CD4-positive, alpha-beta T cell treated with Interleukin-10 for 1 hour (primary cell): Measurements from ENCODE around the gene EFNB3.

Experiments used
- DNase-seq: peaks from one replicate; pipeline ENCODE4 v3.0.0-alpha.2; 2020

The EFNB3 gene

GRCh38 chr17:7700510-7700909 lies 4.5 kb upstream of the EFNB3 start:
- DNase-seq: no peak

GRCh38 chr17:7701681-7702080 lies 3.3 kb upstream of the EFNB3 start:
- DNase-seq: no peak

- DNase-seq: no peak
Observed at GRCh38 chr17:7702776-7703175, 2.2 kb upstream of the EFNB3 start.

- no peak for DNase-seq
Observed at GRCh38 chr17:7703584-7704479, 1.2 kb upstream of the EFNB3 start.

DNA sequence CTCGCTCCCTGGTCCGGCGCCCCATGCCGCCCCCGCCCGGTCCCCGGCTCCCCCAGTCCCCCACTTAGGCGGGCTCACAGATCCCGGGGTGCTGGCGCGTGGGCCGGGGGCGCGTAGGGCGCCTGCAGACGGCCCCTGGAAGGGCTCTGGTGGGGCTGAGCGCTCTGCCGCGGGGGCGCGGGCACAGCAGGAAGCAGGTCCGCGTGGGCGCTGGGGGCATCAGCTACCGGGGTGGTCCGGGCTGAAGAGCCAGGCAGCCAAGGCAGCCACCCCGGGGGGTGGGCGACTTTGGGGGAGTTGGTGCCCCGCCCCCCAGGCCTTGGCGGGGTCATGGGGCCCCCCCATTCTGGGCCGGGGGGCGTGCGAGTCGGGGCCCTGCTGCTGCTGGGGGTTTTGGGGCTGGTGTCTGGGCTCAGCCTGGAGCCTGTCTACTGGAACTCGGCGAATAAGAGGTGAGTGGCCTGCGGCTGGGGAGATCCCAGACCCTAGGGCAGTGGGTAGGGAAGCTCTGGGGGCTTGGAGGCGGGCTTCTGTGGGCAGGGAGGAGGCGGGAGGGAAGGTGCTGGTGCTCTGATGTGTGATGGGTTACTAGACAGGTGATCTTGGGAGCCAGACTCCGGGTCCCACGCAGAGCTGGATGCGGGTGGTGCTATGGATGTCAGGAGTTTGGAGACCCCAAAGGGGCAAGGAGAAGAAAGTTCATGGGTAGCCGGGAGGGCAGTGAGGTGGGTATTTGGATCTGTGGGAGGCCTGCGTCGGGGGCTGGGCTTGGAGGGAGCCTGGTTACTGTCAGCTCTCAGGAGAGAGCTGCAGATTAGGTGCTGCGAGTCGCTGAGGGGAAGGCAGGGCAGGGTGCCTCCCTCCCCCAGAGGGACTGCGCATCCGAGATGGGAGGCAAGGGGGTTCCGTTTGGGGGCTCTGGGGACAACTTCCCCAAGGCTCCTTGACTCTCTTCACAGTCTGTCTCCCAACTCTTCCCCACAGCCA lies 560 bp downstream of the EFNB3 start:
- no peak for DNase-seq

DNA sequence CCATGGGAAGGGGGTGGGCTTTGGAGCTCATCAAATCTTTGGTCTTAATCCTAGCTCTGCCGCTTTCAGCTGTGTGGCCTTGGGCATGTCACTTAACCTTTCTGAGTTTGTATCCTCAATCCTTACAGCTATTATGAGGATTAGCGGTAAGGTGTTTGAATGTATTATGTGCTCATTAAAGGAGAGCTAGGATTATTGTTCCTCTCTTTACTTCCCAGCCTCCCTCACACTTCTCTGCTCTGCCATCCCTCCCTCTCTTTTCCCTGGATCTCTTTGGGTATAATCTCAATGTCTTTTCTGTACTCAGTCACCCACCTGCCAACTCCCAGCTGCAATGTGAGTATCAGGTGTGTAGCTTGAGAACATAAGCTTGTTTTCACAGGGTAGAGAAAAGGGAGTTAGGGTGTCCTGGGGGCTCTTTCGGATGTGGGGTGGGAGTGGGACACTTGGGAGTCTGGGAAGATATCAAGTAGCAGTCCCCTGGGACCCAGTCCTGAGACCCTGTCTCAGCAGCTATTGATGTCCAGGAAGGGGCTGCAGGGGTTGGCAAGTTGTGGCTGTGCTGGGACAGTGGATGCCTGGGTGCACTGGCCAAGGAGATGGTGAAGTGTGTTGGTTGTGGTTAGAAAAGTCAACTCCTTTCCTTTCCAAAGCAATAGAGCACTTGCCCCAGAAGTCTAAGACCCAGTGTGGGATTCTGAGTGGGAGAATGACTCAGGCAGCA lies 1.8 kb downstream of the EFNB3 start:
- DNase-seq: no peak

GRCh38 chr17:7707446-7707845 lies 2.4 kb downstream of the EFNB3 start:
- no peak for DNase-seq

GRCh38 chr17:7707858-7708750 lies 3.1 kb downstream of the EFNB3 start:
- DNase-seq: no peak

- DNase-seq: no peak
Observed at GRCh38 chr17:7709031-7709430, 4.0 kb downstream of the EFNB3 start.

DNA sequence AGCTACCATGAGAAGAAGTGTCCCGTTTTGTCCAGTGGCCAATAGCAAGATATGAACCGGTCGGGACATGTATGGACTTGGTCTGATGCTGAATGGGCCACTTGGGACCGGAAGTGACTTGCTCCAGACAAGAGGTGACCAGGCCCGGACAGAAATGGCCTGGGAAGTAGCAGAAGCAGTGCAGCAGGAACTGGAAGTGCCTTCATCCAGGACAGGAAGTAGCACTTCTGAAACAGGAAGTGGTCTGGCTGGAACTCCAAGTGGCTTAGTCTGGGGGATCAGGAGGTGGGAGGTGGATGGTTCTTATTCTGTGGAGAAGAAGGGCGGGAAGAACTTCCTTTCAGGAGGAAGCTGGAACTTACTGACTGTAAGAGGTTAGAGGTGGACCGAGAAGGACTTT lies 5.3 kb downstream of the EFNB3 start:
- no peak for DNase-seq

DNA sequence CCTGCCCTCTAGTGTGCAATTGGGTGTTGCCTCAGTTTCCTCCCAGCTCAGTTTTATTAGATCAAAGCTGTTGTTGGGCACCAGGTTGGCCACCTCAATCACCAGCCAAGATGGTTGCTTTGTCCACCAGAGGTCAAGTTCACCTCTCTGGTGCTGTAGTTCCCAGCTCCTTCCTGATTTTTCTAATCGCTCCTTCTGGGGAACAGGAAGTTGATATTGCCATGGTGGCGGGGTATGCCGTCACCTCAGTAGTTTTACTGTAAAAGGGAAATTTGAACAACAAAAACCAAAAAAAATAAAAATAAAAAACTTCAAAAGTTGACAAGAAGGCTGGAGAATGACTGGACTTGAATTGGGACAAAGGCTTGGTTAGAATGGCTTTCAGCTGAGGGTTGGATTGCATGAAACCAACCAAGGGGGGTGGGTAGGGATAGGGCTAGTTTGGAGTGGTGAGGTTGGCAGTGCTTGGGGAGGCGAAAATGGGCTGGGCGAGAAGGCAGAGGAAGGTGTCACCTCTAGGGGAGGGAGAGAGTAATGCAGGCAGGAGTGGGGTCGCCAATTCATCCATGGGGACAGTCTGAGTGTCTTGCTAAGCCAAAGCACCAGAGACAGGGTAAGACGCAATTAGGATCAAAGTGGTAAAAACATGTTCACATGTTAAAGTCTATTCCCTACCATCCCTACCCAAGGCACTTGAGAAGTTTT lies 6.2 kb downstream of the EFNB3 start:
- no peak for DNase-seq

DNA sequence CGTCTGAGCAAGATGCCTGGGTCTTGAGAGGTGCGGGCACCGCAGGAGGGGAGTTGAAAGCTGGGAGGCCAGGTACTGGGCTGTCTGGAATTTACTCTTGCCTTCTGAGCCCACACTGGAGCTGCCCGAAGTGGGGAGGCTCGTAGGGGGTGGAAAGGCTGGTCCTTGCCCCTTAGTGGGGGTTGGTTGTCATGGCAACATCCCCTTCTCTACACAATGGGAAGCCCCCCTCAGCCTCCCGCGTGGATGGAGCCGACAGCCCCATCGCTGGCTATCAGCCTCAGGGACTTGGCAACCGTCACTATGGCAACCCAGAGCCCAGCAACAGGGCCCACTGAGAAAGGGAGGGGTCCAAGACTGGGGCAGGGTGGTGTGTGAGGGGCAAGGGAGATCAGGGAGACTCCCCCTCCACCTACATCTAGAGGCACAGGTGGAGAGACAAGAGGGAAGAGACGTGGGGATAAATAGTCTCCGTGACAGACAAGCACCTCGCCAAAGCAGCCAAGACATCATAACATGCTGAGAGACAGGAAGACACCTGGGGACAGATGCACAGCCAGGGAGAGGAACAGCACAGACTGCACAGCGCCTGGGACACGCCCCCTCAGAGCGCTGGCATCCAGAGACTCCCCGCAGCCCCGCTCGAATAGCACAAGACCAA lies 7.2 kb downstream of the EFNB3 start:
- DNase-seq: no peak

DNA sequence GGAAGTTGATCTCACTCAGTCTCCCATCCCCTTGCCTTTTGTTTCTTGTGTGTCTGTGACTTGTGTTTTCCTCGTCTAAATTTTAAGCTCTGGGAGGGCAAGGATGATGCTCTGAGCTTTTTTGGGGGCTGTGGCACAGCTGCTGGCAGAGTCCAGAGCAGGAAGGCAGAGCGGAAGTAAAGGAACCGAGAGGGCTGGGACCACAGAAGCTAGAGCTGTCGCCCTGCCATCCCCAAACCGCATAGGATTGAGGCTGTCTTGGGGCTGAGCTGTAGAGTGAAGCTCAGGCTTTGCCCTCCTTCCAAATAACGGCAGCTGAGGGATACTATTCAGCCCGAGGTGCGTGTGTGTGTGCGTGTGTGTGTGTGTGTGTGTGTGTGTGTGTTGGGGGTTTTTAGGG lies 8.8 kb downstream of the EFNB3 start:
- DNase-seq: no peak

DNA sequence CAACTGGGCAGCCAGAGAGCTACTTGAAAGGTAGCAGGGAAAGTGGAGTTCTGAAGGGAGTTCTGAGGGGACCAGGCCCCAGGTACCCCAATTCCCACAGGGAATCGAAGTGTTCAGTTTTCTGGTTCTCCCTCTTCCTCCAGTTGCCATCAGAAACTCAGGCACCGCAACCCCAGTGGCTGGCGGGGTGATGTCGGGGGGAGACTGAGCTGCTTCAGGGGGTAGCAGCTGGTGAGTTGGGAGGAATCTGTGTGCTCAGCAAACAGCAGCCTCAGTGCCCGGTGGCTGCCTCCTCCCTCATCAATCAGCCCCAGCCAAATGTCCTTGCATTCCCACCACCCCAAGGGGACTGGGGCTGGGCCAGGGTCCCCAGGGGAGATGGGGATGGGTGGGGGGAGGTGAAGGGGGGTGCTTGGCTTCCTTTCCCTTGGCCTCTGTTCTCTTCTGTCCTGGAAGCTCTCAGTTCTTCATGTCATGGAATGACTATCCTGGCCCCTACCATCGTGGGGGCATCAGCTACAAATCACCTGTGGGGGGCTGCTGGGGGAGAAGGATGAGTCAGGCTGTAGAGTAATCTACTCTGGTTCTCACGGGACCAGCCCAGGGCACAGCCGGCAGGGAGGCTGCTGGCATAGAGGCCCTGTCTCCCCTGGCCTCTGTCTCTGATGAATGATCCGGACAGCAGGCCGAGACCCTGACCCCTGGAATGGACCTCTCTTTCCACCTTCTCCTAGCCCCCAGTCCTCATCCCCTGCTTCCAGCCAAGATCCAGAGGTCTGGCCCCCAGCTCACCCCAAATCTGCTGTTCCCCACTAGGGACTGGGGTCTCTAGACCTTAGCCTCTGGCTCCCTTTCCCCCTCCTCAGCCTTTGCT lies 10.0 kb downstream of the EFNB3 start:
- DNase-seq: no peak

DNA sequence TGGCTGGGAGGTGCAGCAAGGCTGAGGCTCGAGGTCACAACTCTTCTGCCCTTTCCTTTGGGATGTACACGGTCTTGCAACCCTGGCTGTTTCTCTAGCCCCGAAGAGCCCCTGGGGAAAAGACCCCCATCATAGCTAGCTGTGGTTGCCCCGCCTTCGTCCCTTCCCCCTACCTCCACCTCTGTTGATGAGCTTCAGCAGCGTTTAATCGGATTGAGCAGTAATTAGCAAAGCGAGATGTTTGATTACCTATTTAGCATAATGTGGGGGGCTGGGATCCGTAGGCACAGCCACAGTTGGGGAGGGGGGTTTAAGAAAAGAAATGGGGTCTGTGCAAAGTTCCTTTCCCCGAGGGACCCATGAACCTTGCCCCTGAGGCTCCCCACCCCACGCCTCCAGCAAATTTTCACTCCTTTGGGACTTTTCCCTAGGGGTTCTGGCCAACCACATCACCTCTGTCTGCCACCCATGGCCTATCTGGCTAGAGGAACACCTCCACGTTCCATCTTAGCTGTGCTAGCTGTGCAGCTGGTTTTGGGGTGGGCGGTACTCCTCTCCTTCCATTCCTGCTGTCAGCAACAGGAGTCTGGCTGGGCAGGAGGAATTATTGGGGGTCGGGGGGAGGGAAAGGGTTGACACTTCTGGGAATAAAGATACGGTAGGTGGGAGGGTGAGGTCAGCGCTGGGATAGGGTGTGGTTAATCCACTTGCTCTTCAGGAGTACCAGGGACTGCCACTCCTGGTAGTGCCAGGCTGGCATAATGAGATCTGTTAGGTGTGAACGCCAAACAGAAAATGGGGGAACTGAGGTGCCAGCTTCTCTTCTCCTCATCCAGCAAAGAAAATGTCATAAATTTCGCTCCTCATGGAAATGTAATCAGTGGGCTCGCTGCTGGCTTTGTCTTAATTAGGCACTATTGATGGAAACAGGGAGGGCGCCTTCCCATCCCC lies 11.2 kb downstream of the EFNB3 start:
- no peak for DNase-seq

- DNase-seq: peak; percentile 16
Observed at GRCh38 chr17:7716901-7717755, 12.1 kb downstream of the EFNB3 start, which contains the start of gene DNAH2. Gene DNAH2, plus strand, starts transcription at chr17:7717744. Its CDS starts 1,991 bp downstream, at chr17:7719735.

DNA sequence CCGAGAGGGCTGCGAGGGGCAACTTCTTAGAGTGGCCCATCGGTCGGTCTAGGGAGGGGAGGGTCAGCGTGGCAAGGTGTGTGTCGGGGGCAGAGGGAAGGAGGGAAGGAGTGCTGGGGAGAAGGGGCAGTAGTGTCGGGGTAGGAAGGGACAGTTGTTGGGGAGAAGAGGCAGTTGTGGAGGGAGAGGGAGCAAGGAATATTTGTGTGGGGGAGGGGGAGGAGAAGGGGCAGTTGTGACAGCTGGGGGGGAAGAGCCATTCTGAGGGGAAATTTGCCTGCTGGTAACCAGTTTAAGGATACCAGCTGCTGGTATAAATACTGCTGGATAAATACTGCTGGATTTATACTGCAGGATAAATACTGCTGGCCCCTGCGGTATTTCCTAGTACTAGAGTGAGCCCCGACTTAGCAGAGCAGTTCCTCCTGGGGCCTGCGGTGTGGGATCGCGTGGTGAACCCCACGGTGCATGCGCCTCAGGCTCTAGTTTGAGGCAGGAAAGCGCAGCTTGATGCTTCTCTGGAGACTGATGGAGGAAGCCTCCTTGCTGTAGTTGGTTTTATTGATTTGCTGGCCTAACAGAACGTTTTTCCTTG lies 12.9 kb downstream of the EFNB3 start:
- DNase-seq: peak; percentile 16
